G401.6 (cell line): ENCODE data around the gene KCNAB1.
"Not testable (repeated sequence)": the region's sequence is repeated elsewhere in the genome, so short reads cannot be mapped to it uniquely, and the experiment has no call there.

ENCODE experiments used
- FAIRE-seq: peaks from 2 replicates; lab custom pipeline; 2012; peaks lifted over from hg19 to GRCh38; lab: Jason Lieb, UNC

The KCNAB1 gene

DNA sequence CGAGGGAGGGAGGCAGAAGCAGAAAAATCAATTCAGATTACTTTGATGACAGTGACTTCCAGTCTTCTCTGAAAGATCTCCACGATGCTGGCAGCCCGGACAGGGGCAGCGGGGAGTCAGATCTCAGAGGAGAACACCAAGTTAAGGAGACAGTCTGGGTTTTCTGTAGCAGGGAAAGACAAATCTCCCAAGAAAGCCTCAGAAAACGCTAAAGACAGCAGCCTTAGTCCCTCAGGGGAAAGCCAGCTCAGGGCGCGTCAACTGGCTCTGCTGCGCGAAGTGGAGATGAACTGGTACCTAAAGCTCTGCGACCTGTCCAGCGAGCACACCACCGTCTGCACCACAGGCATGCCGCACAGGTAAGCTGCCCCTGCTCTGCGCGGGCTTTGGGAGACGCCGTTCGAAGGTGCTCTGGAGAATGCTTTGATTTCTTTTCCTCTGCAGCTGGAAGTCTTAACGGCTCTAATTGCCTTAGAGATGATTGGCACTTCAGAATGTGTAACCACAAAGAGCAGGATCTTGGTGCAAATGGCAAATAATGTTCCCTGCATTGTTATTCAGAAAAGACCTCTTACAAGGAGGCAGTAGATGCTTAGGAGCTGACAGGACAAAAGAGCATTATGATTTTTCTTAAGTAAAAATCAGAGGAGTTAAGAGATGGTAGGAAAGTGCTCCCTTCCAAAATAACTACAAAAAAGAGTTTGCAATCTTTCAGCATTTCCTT is at the start of gene KCNAB1:
TSS of gene KCNAB1 (plus strand) at position 51 of the 724 bp plus-strand sequence.
- no peak for FAIRE-seq

DNA sequence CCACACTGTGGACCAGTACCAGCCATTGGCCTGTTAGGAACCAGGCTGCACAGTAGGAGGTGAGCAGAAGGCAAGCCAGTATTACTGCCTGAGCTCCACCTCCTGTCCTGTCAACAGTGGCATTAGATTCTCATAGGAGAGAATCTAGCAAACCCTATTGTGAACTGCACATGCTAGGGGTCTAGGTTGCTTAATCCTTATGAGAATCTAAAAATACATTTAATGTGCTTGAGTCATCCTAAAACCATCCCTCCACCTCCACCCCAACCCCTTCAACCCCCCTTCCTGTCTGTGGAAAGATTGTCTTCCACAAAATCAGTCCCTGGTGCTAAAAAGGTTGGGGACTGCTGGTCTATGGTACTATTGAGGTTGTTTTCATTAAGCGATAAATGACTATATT is 49.3 kb upstream of the KCNAB1 start:
- no peak for FAIRE-seq

DNA sequence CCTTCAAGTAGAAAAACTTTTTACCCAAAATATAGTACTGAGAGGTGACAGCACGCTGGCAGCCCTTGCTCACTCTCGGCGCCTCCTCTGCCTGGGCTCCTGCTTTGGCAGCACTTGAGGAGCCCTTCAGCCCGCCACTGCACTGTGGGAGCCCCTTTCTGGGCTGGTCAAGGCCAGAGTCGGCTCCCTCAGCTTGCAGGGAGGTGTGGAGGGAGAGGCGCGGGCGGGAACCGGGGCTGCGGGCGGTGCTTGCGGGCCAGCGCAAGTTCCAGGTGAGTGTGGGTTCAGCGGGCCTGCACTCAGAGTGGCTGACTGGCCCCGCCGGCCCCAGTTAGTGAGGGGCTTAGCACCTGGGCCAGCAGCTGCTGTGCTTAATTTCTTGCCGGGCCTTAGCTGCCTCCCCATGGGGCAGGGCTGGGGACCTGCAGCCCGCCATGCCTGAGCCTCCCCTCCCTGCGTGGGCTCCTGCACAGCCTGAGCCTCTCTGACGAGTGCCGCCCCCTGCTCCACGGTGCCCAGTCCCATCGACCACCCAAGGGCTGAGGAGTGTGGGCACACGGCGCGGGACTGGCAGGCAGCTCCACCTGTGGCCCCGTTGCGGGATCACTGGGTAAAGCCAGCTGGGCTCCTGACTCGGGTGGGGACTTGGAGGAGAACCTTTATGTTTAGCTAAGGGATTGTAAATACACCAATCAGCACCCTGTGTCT is 47.3 kb upstream of the KCNAB1 start:
- FAIRE-seq: not testable (repeated sequence)

DNA sequence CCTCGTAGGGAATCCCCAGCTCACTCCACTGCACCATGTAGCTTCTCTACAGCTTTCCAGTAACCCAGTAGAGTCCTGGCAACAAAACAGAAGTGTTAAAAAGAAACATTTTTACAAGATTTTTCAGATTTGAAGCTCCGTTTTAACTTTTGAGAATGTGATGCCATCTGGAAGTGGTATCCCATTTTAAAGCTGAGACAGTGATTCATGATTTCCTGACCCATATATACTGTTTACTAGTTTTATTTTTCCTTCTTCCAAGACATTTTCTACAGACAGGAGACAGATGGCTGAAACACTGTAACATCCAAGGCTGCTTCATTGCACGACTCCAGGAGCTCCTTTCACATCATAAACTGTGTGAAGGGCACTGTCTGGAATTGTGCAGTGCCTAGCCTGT is 30.3 kb upstream of the KCNAB1 start:
- no peak for FAIRE-seq

DNA sequence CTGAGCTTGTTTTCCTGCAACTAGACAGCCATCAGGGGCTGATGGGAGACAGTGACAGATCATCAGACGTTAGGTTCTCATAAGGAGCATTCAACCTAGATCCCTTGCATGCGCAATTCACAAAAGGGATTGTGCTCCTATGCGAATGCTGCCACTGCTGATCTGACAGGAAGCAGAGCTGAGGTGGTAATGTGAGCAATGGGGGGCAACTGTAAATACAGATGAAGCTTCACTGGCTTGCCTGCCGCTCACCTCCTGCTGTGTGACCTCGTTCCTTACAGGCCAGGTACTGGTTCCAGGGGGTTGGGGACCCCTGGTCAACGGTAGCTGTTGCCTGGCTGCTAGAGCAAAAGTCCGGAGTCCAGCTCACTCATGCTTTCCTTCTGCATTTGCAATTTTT is 26.4 kb upstream of the KCNAB1 start:
- no peak for FAIRE-seq

DNA sequence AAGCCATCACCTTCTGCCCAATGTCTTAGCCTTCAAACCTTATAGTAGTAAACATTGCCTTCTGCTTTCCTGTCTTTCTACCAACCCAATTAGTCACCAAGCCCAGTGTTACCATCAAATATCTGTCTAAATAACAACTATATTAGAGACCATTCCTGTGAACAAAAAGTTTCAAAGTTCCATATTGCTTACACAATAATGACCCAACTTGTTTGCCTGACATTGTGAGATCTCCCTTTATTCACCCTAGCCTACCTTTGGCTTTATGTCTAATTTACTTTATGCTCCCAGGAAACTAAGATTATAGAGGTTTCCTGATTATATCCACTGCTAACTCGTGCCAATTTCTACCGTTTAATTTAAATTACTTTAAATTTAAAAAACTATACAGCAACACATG is 26.0 kb upstream of the KCNAB1 start:
- no peak for FAIRE-seq

DNA sequence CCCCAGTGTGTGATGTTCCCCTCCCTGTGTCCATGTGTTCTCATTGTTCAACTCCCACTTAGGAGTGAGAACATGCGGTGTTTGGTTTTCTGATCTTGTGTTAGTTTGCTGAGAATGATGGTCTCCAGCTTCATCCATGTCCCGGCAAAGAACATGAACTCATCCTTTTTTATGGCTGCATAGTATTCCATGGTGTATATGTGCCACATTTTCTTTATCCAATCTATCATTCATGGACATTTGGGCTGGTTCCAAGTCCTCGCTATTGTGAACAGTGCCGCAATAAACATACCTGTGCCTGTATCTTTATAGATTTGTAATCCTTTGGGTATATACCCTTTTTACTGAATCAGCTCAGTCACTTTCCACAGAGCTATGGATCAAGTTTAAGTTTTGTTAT is 24.7 kb upstream of the KCNAB1 start:
- FAIRE-seq: not testable (repeated sequence)

DNA sequence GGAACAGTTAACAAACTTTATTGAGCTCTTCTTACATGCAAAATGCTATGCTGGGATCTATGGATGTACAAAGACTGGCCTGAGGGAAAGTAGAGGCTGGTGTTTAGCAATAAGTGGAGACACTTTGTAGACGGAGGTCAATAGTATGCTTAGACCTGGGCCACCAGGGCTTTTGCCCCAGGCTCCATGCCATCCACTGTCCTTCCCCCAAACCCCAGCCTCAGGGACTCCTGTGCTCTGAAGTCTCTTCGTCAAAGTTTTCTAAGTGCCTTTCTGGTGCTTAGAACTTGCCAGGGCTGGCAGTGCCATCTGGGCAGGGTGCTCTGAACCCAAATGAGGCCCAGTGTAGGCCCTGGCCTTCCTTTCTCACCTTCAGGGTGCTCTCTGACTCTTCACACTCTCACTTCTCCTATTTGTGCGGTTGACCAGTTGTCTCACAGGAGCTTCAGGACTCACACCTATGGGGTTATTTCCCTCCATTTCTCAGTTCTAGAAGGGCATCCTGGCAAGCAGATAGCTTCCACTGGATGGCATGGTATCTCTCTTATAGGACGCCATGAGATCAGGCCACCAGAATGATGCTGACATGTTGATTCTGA is 21.8 kb upstream of the KCNAB1 start:
- no peak for FAIRE-seq

DNA sequence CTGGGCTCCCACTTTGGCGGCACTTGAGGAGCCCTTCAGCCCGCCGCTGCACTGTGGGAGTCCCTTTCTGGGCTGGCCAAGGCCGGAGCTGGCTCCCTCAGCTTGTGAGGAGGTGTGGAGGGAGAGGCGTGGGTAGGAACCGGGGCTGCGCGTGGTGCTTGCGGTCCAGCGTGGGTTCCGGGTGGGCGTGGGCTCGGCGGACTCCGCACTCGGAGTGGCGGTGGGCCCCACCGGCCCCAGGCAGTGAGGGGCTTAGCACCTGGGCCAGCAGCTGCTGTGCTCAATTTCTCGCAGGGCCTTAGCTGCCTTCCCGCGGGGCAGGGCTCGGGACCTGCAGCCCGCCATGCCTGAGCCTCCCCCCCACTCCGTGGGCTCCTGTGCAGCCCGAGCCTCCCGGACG is 21.0 kb upstream of the KCNAB1 start:
- FAIRE-seq: not testable (repeated sequence)

DNA sequence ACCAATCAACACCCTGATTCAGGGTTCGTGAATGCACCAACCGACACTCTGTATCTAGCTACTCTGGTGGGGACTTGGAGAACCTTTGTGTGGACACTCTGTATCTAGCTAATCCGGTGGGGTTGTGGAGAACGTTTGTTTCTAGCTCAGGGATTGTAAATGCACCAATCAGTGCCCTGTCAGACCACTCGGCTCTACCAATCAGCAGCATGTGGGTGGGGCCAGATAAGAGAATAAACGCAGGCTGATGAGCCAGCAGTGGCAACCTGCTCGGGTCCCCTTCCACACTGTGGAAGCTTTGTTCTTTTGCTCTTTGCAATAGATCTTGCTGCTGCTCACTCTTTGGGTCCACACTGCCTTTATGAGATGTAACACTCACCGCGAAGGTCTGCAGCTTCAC is 20.4 kb upstream of the KCNAB1 start:
- not testable (repeated sequence) for FAIRE-seq

DNA sequence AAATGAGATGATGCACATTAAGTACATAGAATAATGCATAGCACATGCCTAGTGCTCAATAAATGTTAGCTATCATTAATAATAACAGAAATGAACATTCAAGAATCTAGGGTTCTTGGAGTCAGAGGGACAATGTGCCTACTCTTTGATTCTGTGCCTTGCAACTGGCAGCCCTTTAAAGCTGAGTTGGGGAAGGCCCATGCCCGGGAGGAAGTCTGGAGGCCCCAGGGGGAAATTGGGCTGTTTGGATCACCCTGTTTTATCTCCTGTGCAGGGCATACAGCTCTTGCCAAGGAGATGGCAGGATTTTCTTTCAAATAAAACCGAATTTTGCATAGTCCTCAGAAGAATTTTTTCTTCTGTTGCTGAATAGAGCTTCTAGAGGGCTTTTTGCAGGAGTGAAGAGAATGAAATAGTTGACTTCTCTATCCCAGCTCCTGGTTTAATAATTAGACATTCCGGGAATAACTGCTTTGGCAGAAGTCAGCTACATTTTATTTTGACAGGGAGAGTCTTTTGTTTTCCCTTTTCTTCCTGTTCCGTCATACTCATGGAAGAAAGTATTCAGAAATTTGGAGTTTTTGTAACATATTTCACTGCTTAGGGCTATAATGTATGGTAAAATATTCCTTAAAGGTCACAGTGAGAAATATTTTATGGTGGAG is 18.0 kb upstream of the KCNAB1 start:
- no peak for FAIRE-seq

DNA sequence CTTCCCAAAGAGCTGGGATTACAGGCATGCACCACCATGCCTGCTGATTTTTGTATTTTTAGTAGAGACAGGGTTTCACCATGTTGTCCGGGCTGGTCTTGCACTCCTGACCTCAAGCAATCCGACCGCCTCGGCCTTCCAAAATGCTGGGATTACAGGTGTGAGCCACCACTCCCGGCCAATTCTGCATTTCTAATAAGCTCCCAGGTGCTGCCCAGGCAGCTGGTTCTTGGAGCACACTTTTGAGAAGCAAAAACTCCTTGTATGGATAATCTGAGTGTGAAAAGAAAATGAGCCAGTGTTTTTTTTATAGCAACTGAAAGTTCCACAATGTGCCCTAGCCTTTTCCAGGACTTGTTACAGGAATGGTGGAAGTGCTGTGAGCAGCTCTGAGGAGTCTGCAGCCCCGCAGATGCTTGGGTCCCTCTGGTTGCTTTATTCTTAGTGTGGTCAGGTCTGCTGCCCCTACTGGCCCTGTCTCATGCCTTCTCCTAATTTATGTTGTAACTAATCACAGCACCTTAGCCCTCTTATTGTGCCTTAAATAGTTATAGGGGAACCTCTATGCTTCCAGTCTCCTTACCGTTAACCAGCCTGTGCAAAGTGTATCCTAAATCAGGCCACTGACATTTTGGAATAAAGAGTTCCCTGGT is 13.5 kb upstream of the KCNAB1 start:
- no peak for FAIRE-seq

DNA sequence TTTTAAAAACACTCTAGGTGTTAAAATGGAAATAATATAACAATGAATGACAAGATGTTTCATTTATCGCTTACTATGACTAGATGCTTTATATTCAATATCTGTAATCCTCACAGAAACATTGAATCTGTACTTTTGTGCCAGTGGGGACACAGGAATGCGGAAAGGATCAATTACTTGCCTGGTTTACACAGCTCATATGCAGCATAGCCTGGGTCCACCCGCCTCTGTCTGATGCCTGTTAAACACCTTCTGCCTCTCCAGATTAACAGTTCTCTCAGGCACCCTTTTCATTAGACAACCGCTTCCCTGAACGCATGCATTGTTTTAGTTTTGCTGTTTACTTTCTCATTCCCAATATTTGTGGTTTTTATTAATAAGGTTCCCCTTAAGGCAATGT is 12.9 kb upstream of the KCNAB1 start:
- no peak for FAIRE-seq

DNA sequence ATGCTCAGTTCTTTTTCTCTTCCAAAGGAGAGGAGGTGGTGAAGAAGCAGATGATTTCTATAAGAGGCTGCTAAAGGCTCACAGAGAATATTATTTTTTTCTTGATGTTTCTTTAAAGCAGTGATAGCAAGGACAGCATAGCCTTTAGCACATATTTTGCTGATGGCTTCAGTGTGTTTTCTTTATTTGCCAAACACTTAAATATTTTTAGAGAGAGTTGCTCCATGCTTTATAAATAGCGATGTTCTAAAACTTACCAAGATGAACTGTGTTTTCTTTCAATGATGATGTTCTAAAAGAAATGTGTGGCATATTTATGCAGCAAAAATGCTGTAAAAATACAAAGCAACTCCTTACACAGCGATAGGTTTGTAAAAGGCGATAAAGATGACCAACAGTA is 11.8 kb upstream of the KCNAB1 start:
- FAIRE-seq: no peak

DNA sequence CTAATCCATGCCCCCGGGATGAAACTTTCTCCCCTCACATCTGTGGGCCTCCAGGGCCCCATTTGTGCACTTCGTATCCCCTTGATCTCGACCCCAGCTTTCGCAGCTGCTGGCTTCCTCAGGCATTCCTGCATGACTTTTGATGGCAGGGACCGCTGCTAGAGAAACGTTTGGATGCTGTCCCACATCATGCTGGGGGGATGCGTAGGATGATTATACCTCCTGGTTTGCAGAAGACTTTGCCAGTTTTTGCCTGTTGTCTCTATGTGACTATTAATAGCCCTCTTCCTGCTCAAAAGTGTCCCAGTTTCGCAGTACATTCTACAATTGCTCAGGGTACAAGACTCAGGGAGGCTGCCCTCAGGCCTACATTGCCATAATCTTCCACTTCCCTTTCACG is 10.4 kb upstream of the KCNAB1 start:
- FAIRE-seq: no peak

DNA sequence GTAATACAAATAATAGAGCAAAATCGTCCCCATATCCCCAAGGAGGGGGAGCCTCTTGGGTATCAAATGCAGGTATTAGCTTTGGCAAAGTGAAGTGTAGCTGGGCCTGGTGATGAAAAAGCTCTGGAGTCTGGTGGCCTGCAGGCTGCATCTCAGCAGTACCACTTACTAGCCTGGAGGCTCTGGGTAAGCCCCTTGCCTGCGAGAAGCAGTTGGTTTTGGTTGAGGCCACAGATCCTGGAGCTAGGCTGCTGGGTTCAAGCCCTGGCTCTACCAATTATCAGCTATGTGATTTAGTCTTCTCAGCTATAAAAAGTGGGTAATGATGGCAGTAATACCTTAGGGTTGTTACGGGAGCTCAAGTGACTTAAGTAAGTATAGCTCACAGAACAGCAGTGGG is 6.1 kb downstream of the KCNAB1 start:
- no peak for FAIRE-seq

DNA sequence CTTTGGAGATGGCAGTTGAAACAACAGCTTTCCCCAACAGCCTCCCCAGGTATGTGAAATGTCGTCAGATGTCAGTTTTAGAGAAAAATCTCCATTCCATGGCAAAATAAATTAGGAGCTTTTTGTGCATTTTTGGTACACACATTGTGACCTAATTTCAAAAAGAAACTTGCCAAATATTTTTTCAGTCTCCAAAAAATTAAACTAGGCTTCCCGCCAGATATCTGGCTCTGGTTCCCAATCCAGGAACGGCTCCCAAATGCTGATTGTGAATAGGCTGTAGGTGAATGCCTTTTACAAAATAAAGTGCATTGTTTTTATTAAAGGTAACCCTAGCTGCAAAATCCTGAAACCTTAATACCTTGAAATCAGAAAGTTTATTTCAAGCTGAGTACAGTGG is 10.9 kb downstream of the KCNAB1 start:
- no peak for FAIRE-seq

DNA sequence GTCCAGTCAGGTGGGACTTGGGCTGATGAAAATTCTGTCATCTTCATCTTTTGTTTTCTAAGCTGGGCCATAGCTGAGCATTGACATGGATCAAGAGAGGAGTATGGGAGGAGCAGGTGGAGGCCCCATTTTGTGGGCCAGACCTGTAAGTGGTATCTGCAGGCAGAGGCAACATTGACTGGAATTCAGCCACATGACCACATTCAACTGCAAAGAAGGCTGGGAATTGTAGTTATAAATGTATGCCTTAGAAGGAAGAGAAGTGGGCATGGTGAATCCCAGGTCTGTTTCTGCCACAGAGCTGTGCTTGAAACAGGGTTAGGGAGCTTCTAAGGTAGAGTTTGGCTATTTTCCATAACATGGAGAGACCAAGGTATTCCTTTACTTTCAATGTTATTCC is 11.4 kb downstream of the KCNAB1 start:
- FAIRE-seq: no peak

DNA sequence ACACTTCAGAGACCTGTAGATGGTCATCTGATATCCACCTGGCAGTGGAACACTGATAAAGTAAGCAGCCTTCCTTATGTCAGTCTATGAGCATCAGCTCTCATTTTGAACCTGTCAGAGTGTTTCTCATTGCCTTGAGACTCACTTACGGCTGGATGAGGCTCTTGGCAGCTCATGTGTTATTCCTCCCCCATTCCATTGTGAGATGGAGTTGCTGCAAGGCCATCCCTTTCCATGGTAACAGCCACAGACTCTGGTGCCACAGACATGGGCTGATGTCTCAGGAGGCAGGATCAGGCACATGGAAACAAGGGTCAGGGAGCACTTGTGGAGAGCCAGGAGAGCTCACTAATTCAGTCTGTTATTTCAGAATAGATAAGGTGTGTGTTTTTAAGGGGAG is 11.9 kb downstream of the KCNAB1 start:
- no peak for FAIRE-seq

DNA sequence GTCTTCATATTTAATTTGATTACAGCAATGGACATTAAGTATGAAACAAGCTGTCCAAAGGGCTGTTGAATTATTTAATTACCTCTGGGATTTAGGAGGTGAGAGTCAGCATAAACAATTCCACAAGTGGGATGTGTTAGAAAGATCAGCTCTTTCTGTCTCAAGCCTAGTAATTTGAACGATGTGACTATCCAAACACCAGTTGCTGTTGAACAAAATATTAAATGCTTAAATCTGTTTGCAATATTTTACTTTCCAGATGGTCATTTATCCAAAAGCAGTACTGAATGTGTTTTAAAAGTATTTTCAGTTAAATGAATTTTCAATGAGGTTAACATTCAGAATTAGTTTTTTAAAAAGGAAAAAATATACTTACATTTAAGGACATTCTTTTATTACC is 12.7 kb downstream of the KCNAB1 start:
- FAIRE-seq: no peak

DNA sequence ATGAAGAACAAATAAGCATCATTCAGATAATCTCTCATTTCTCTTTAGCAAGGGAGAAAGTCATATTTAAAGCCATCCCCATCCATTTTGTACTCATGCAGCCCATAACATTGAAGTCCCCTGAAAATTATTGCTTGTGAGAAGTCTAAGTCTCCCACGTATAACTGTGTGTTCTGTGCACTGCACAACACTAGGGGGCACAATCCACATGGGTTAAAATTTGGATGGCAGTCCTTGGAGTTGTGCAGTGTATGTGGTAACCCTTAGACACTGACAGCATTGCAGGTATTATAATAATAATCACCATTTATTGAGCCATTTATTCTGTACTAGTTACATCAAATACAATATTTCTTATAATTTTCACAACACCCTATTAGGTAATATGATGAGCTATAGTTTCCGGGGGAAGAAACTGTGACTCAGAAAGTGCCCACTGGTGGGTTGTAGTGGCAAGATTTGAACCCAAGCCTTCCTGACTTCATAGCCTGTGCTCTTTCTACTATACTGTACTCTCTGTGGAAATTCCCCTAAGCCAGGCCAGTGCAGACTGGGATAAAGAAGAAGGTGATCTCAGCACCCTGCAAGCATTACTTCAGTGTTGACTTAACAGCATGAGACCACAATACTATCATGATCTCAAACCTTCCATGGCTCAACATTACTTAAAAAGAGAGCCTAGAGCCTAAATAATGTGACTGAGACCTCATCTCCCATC is 15.7 kb downstream of the KCNAB1 start:
- FAIRE-seq: no peak

DNA sequence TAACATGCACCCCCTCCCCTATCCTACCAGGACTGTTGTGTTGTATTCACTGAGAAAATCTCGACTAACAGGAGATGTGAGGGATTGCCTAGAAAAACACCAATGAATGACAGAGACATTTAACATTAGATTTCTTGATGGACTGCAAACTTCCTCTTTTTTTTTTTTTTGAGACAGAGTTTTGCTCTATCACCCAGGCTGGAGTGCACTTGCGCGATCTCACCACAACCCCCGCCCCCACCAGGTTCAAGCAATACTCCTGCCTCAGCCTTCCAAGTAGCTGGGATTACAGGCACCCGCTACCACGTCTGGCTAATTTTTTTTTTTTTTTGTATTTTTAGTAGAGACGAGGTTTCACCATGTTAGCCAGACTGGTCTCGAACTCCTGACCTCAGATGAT is 17.0 kb downstream of the KCNAB1 start:
- FAIRE-seq: not testable (repeated sequence)
